DND-41 (cell line): ENCODE measurements around the gene VWC2L.

Source experiments
- CTCF ChIP-seq: IDR thresholded peaks from 2 replicates; pipeline ENCODE4 v1.5.1; 2012; ENCODE audit warnings: borderline replicate concordance, low read length, moderate library complexity, mild to moderate bottlenecking; ENCODE audit not compliant: poor library complexity, severe bottlenecking; ENCODE audit errors: extremely low read depth
- EZH2 ChIP-seq: IDR thresholded peaks from 3 replicates; pipeline ENCODE4 v1.6.1; 2012; ENCODE audit warnings: borderline replicate concordance, low read depth, mild to moderate bottlenecking, moderate library complexity, low read length, inconsistent platforms; ENCODE audit not compliant: severe bottlenecking

GRCh38 chr2:214471990-214472389 is 61.1 kb downstream of the VWC2L start:
- no peak for TF ChIP-seq CTCF
- TF ChIP-seq EZH2 = no peak
